Stimulated activated CD4-positive, alpha-beta T cell treated with anti-CD3 and anti-CD28 coated beads, Interleukin-1b, Interleukin-23, amount 100 ng/mL, for 1 hour (primary cell): ENCODE results near the gene PRR20E.
"Not testable (repeated sequence)": the region's sequence is repeated elsewhere in the genome, so short reads cannot be mapped to it uniquely, and the experiment has no call there.

Experiments used
- DNase-seq, 2 donors: peaks; one replicate each; pipeline ENCODE4 v3.0.0-alpha.2; 2020; ENCODE audit warnings: low read depth in 2 of 2

The PRR20E gene

DNA sequence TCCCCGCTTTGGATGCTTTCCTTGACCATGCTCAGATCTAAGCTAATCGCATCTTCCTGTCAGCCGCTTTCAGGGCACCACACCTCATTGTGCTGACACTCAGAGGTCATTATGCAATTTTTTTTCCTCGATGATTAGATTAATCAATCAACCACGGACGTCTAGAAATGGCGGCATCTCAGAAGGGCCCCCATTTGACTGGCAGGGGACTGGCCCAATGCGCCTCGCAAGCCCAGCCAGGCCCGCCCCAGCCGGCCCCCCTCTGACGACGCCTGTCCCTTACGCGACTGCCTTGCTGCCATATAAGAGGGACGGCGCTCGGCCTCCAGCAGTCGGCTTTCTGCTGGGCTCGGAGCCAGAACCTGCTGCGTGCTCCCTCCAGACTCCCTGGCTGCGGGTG lies at the start of gene PRR20E:
PRR20E (plus strand) TSS at position 301 of the 400 bp plus-strand sequence. CDS start 387 bp downstream, outside the sequence.
- DNase-seq = not testable (repeated sequence)

GRCh38 chr13:57123681-57124080 lies 43.3 kb upstream of the PRR20E start:
- DNase-seq = no peak

- DNase-seq = no peak
Observed at GRCh38 chr13:57128909-57129308, 38.1 kb upstream of the PRR20E start.

DNA sequence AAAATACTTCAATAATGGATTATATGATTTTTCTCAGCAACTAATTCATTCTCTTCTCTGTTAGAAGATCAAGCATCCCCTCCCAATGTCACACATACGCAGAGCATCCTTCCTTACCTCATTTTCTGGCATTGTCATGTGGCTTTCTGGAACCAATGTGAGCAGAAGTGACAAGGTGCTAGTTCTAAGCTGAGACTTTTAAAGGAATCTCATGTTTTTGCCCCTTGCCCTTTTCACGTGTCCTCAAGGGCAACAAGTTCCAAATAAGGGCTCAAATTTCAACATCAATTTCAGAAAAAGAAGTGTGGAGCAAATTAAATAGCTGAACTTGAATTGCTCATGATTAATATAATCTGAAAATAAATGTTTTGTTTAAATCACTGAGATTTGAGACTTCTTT lies 30.9 kb upstream of the PRR20E start:
- DNase-seq = no peak

DNA sequence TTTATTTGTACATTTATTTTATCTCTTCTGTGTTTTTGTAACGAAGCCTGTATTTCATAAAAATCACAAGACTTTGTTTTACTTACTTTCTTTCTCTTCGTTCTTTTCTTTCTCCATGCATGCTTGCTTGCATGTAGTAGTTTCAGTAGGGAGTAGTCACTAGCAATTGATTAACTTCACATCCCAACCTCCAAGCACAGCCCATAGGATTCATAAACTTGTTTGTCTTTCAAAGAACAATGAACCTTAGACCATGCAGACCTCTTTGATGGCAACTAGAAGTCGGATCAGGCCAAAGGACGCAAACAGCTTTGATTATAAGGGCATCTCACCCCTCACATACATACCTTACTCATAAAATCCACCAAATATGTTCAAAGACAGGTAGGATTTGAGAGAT lies 29.4 kb upstream of the PRR20E start:
- DNase-seq = no peak

GRCh38 chr13:57138988-57139387 lies 28.0 kb upstream of the PRR20E start:
- no peak for DNase-seq

GRCh38 chr13:57139781-57140180 lies 27.2 kb upstream of the PRR20E start:
- DNase-seq = not testable (repeated sequence)

DNA sequence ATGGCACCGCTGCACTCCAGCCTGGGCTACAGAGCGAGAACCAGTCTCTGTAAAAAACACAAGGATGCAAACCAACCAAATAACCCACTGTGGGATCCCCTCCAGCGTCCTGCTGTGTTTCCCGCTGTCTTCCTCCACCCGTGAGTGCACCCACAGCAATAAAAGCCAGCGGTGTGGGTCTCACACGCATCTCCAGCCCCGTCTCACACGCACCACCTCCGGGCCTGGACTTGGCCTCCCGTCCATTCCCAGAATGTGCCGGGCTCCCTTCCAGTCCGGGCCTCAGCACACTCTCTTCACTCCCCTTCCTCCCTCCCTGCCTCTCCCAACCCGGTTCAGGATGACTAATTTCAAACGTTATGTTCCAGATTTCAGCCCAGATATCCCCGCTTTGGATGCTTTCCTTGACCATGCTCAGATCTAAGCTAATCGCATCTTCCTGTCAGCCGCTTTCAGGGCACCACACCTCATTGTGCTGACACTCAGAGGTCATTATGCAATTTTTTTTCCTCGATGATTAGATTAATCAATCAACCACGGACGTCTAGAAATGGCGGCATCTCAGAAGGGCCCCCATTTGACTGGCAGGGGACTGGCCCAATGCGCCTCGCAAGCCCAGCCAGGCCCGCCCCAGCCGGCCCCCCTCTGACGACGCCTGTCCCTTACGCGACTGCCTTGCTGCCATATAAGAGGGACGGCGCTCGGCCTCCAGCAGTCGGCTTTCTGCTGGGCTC lies 26.6 kb upstream of the PRR20E start, which contains the start of gene PRR20A:
PRR20A (plus strand) TSS at position 684 of the 734 bp plus-strand sequence. CDS start 387 bp downstream, outside the sequence.
- not testable (repeated sequence) for DNase-seq

GRCh38 chr13:57147188-57147587 lies 19.8 kb upstream of the PRR20E start, which contains the start of gene PRR20B:
Gene PRR20B (plus strand): TSS chr13:57147488. CDS start chr13:57147875, 387 bp downstream.
- not testable (repeated sequence) for DNase-seq

- not testable (repeated sequence) for DNase-seq
Observed at GRCh38 chr13:57148106-57148505, 18.9 kb upstream of the PRR20E start.

DNA sequence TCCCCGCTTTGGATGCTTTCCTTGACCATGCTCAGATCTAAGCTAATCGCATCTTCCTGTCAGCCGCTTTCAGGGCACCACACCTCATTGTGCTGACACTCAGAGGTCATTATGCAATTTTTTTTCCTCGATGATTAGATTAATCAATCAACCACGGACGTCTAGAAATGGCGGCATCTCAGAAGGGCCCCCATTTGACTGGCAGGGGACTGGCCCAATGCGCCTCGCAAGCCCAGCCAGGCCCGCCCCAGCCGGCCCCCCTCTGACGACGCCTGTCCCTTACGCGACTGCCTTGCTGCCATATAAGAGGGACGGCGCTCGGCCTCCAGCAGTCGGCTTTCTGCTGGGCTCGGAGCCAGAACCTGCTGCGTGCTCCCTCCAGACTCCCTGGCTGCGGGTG lies 13.2 kb upstream of the PRR20E start, which contains the start of gene PRR20C:
PRR20C (plus strand) TSS at position 301 of the 400 bp plus-strand sequence. CDS start 387 bp downstream, outside the sequence.
- not testable (repeated sequence) for DNase-seq

GRCh38 chr13:57160332-57160731 lies 6.7 kb upstream of the PRR20E start, which contains the start of gene PRR20D:
Gene PRR20D (plus strand): TSS chr13:57160632. CDS start chr13:57161019, 387 bp downstream.
- not testable (repeated sequence) for DNase-seq

GRCh38 chr13:57191667-57192066 lies 24.7 kb downstream of the PRR20E start:
- no peak for DNase-seq

- DNase-seq = no peak
Observed at GRCh38 chr13:57212989-57213388, 46.0 kb downstream of the PRR20E start.
